Activated naive CD4-positive, alpha-beta T cell treated with anti-CD3 and anti-CD28 coated beads, Interleukin-2, amount 50 U/mL, for 72 hours (primary cell): ENCODE results near the gene SNAP29. TPM values are rescaled to one million over a fixed set of nuclear protein-coding genes. Genes with fewer than 3 reads are reported as not detected.
"Not testable (repeated sequence)": the region's sequence is repeated elsewhere in the genome, so short reads cannot be mapped to it uniquely, and the experiment has no call there.

Experiments used
- ATAC-seq, 2 donors: fragments of 150-1000 bp; cut with Tn5 transposase; 2 replicates each; pipeline ENCODE4 v1.10.0; 2021; ENCODE audit warnings: mild to moderate bottlenecking in 2 of 2, moderate library complexity in 2 of 2
- DNase-seq, 2 donors: peaks; one replicate each; pipeline ENCODE4 v3.0.0; 2021 to 2022; ENCODE audit warnings: low spot score in 2 of 2
- H3K27ac Mint-ChIP-seq, 2 donors: one replicate each; pipeline ENCODE4 v1.8.0; 2022; ENCODE audit warnings: mild to moderate bottlenecking in 2 of 2, mixed read lengths in 2 of 2
- H3K36me3 Mint-ChIP-seq, 2 donors: one replicate each; pipeline ENCODE4 v1.8.0; 2022; ENCODE audit warnings: mixed read lengths in 2 of 2
- H3K9me3 Mint-ChIP-seq, 2 donors: one replicate each; pipeline ENCODE4 v1.8.0; 2022; ENCODE audit warnings: mixed read lengths in 2 of 2
- total RNA-seq, 2 donors: library from RNA; stranded (reverse); gene quantifications; one replicate each; pipeline ENCODE4 v1.2.3, GENCODE V29; 2022

Gene SNAP29
- total RNA-seq, 2 donors from 2014 or later = 25.2 to 25.6 TPM

DNA sequence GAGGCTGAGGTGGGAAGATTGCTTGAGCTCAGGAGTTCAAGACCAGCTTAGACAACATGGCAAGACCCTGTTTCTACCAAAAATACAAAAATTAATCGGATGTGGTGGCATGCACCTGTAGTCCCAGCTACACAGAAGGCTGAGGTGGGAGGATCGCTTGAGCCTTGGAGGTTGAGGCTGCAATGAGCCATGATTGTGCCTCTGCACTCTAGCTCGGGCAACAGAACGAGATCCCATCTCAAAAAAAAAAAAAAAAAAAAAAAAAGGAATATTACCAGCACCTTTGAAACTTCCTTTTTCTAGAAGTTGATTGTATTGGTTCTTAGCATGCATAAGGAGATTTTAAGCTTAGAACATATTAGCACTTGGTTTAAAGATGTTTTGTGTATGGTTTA is 69.8 kb downstream of the SNAP29 start:
- Mint-ChIP-seq H3K36me3 (peaks cover 0 to 19% of the 10 kb centered on the region in 2 donors), H3K9me3 (no peaks in the 10 kb centered on the region), H3K27ac (no peak overlapping the region)
- no peak for ATAC-seq
- DNase-seq = no peak

- no peaks in the 10 kb centered on the region for H3K9me3 Mint-ChIP-seq
- ATAC-seq = no peak
- no peak overlapping the region for H3K27ac Mint-ChIP-seq
- H3K36me3 Mint-ChIP-seq = peaks cover 0 to 30% of the 10 kb centered on the region in 2 donors
- no peak for DNase-seq
These were observed 71.2 kb downstream of the SNAP29 start for GRCh38 chr22:20930004-20930403.

DNA sequence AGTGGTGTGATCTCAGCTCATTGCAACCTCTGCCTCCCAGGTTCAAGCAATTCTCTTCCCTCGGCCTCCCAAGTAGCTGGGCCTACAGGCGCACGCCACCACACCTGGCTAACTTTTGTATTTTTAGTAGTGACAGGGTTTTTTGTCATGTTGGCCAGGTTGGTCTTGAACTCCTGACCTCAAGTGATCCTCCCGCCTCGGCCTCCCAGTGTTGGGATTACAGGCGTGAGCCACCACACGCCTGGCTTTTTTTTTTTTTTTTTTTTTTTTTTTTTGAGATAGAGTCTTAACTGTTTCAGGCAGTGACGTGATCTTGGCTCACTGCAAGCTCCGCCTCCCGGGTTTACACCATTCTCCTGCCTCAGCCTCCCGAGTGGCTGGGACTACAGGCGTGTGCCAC is 71.6 kb downstream of the SNAP29 start:
- not testable (repeated sequence) for ATAC-seq, DNase-seq, H3K9me3 Mint-ChIP-seq
- Mint-ChIP-seq H3K36me3 (peaks cover 0 to 30% of the 10 kb centered on the region in 2 donors), H3K27ac (peak overlapping the region in 1 of 2 donors; percentile 14)

DNA sequence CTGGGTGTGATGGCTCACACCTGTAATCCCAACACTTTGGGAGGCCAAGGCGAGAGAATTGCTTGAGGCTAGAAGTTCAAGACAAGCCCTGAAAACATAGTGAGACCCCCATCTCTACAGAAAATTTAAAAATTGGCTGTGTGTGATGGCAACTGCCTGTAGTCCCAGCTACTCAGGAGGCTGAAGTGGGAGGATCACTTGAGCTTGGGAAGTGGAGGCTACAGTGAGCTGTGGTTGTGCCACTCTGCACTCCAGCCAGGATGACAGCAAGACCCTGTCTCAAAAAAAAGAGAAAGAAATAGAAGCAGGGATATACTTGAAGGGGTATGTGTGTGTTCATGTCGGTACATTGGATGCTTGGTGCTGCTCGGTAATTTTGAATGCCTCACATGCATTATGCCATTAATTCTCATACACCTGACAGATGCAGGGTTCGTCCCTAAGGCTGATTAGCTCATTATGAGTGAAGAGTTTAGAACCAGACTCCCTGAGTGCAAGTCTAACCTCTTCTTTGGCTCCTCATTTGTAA is 72.4 kb downstream of the SNAP29 start:
- DNase-seq = no peak
- Mint-ChIP-seq H3K36me3 (peaks cover 0 to 30% of the 10 kb centered on the region in 2 donors), H3K27ac (peak overlapping the region in 1 of 2 donors; percentile 14), H3K9me3 (no peaks in the 10 kb centered on the region)
- ATAC-seq = no peak

DNA sequence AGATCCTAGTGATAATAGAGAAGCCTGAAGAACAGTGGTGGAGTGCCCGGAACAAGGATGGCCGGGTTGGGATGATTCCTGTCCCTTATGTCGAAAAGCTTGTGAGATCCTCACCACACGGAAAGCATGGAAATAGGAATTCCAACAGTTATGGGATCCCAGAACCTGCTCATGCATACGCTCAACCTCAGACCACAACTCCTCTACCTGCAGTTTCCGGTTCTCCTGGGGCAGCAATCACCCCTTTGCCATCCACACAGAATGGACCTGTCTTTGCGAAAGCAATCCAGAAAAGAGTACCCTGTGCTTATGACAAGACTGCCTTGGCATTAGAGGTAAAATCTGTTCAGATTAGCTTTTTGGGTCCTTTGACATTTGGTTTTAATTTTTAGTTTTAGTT is 75.1 kb downstream of the SNAP29 start:
- peaks cover 0 to 28% of the 10 kb centered on the region in 2 donors for H3K36me3 Mint-ChIP-seq
- ATAC-seq (no peak), DNase-seq (no peak)
- no peak overlapping the region for H3K27ac Mint-ChIP-seq
- H3K9me3 Mint-ChIP-seq = no peaks in the 10 kb centered on the region

GRCh38 chr22:20935049-20935448 is 76.2 kb downstream of the SNAP29 start:
- H3K9me3 Mint-ChIP-seq, H3K27ac Mint-ChIP-seq, DNase-seq, ATAC-seq: not testable (repeated sequence)
- H3K36me3 Mint-ChIP-seq = peaks cover 0 to 27% of the 10 kb centered on the region in 2 donors

GRCh38 chr22:20935780-20936539 is 77.2 kb downstream of the SNAP29 start:
- peaks cover 0 to 35% of the 10 kb centered on the region in 2 donors for H3K36me3 Mint-ChIP-seq
- not testable (repeated sequence) for H3K27ac Mint-ChIP-seq, ATAC-seq, H3K9me3 Mint-ChIP-seq, DNase-seq

DNA sequence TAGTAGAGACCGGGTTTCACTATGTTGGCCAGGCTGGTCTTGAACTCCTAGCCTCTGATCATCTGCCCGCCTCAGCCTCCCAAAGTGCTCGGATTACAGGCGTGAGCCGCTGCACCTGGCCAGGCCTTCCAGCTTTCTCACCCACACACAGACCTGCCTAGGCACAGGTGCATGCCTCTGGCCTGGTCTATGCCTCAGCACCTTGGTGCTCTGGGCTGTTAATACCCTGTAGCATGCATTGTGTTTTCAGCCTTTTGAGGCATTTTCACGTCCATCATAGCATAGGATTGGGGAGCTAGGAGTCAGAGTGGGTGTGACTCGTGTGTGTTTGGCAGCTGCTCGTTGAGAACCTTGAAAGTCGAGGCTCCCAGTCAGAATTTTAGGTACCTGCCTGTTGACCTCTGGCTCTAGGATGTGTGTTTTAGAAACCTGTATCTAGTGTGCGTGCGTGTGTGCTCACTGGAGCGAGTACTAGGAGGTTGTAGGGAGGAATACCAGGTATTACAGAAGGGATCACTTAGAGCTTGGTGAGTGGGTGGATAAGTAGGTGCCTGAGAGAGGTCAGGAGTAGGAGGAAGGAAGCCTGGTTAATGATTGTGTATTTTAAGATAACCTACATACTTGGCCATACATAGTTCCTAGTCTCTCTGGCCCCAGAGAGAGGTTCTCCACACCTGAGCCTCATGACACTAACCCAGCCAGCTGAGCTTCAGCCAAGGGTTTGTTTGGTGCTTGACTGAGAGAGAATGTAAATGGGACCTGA is 78.4 kb downstream of the SNAP29 start:
- ATAC-seq (no peak), DNase-seq (no peak)
- Mint-ChIP-seq H3K27ac (peak overlapping the region in 1 of 2 donors; percentile 78), H3K9me3 (no peaks in the 10 kb centered on the region), H3K36me3 (peaks cover 0 to 35% of the 10 kb centered on the region in 2 donors)

DNA sequence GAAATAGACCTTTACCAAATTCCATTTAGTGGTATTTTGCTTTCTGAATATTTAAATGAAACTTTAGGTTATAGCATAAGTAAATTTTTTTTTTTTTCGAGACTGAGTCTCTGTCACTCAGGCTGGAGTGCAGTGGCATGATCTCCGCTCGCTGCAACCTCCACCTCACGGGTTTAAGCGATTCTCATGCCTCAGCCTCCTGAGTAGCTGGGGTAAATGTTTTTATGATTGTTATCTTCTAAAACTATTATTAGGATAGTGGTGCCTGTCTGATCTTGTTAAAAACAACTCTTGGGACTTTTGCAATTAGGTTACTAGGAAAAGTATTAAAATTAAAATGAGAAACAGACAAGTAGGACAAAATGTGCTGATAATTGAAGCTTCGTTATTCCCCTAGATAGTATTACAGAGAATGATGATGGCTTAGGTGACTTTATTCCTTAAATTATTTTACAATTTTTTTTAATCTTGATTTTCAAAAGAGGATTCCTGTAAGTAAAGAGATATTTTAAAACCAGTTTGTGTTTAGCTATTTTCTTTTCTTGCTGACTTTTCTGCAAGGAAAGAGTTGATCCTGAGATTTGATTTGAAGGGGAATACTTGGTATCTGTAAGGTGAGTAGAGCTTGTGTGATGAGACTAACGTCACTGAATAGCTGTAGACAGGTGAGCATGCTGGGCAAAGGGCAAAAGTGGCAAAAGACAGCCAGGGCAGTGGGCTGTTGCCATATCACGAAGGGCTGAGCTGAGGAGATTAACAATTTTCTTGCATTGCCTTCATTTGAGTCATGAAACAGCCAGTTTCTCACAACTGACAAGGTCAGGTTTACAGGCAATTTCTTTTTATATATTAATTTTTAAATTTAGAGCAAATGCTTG is 79.2 kb downstream of the SNAP29 start:
- Mint-ChIP-seq H3K9me3 (no peaks in the 10 kb centered on the region), H3K27ac (no peak overlapping the region), H3K36me3 (peaks cover 0 to 40% of the 10 kb centered on the region in 2 donors)
- no peak for ATAC-seq
- DNase-seq = no peak

DNA sequence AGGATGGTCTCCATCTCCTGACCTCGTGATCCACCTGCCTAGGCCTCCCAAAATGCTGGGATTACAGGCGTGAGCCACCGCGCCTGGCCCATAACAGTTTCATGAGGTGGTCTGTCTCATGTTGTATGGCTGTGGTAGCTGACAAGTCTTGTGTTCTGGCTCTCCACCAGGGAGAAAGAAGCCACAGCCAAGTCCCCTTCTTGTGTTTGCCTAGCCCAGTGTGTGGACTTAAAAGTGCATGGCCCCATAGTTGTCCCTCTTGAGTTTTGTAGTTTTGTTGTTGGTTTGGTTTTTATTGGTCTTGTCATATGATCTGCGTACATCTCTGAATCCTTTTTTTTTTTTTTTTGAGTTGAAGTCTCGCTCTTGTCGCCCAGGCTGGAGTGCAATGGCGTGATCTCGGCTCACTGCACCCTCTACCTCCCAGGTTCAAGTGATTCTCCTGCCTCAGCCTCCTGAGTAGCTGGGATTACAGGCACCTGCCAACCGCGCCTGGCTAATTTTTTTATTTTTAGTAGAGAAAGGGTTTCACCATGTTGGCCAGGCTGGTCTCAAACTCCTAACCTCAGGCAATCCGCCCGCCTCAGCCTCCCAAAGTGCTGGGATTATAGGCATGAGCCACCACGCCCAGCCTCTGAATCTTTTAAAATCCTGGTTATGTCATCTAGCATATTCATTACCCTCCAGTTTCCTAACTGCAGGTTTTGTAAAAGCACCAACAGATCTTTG is 80.8 kb downstream of the SNAP29 start:
- DNase-seq, H3K27ac Mint-ChIP-seq, ATAC-seq, H3K9me3 Mint-ChIP-seq: not testable (repeated sequence)
- H3K36me3 Mint-ChIP-seq = peaks cover 0 to 37% of the 10 kb centered on the region in 2 donors

- H3K27ac Mint-ChIP-seq = no peak overlapping the region
- peaks cover 0 to 36% of the 10 kb centered on the region in 2 donors for H3K36me3 Mint-ChIP-seq
- DNase-seq (no peak), ATAC-seq (no peak)
- H3K9me3 Mint-ChIP-seq = no peaks in the 10 kb centered on the region
These were observed 81.4 kb downstream of the SNAP29 start for GRCh38 chr22:20940186-20940651.

Other genes starting within 250 kb of the SNAP29 start
- gene SERPIND1, start 84.9 kb upstream of the SNAP29 start, total RNA-seq = not detected
- 10 to 100 TPM; 68.3 to 97.6 TPM for gene PI4KA, start 196 bp upstream of the SNAP29 start, total RNA-seq
- gene CRKL, start 58.4 kb downstream of the SNAP29 start, total RNA-seq = 10 to 100 TPM; 70.0 to 84.9 TPM
- under 1 TPM; 0.11 to 0.12 TPM for gene AIFM3, start 108.2 kb downstream of the SNAP29 start, total RNA-seq
- 10 to 100 TPM; 30.7 to 41.8 TPM for gene LZTR1, start 123.3 kb downstream of the SNAP29 start, total RNA-seq
- 10 to 100 TPM; 21.9 to 23.9 TPM for gene THAP7, start 143.1 kb downstream of the SNAP29 start, total RNA-seq
- under 1 TPM in 1 of 2 donors, not detected in 1; 0.34 TPM for gene P2RX6, start 156.2 kb downstream of the SNAP29 start, total RNA-seq
- gene SLC7A4, start 173.6 kb downstream of the SNAP29 start, total RNA-seq = not detected
- gene LRRC74B, start 186.9 kb downstream of the SNAP29 start, total RNA-seq = not detected